ENCODE measurements around the gene SKIC8.

The SKIC8 gene

DNA sequence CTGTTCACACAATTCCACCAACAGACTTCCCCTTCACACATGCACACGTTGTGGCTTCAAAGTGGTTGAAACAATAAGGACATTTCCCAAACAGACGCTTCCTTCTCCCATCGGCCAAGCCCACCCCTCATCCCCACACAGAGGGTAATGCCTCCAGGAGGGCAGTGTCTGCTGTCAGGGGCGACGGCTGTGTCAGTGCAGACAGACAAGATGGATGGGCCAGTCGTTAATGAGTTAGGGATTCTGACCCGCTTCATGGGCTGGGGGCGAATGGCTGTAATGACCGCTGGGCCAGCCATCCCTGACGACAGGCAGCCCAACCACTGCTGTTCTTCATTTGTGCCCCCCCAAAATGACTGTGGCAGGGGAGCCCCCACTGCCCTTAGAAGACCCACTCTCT lies 20.2 kb upstream of the SKIC8 start:
- TF ChIP-seq POLR2AphosphoS5 (IDR thresholded peaks at IDR 0.05; ENCODE audit: low read depth, low read length) (no peak), REST (IDR thresholded peaks at IDR 0.05; ENCODE audit: insufficient read depth in 1 of 2, low read depth in 2 of 2, low read length in 2 of 2) (no peak), FOXP2 (optimal IDR thresholded peaks at IDR 0.05; ENCODE audit: borderline replicate concordance, extremely low read depth, extremely low read length, insufficient read depth) (no peak), TAF1 (IDR thresholded peaks at IDR 0.05; ENCODE audit: borderline replicate concordance, insufficient read depth, low read length) (no peak), SIN3A (IDR thresholded peaks at IDR 0.05; ENCODE audit: borderline replicate concordance, insufficient read depth, low read length) (no peak)

GRCh38 chr15:78317145-78317836 lies 17.9 kb upstream of the SKIC8 start:
- no peak for TF ChIP-seq TAF1 (IDR thresholded peaks at IDR 0.05; ENCODE audit: borderline replicate concordance, insufficient read depth, low read length)
- no peak for TF ChIP-seq FOXP2 (optimal IDR thresholded peaks at IDR 0.05; ENCODE audit: borderline replicate concordance, extremely low read depth, extremely low read length, insufficient read depth)
- TF ChIP-seq POLR2AphosphoS5 (IDR thresholded peaks at IDR 0.05; ENCODE audit: low read depth, low read length): no peak
- no peak for TF ChIP-seq SIN3A (IDR thresholded peaks at IDR 0.05; ENCODE audit: borderline replicate concordance, insufficient read depth, low read length)
- no peak for TF ChIP-seq REST (IDR thresholded peaks at IDR 0.05; ENCODE audit: insufficient read depth in 1 of 2, low read depth in 2 of 2, low read length in 2 of 2)

DNA sequence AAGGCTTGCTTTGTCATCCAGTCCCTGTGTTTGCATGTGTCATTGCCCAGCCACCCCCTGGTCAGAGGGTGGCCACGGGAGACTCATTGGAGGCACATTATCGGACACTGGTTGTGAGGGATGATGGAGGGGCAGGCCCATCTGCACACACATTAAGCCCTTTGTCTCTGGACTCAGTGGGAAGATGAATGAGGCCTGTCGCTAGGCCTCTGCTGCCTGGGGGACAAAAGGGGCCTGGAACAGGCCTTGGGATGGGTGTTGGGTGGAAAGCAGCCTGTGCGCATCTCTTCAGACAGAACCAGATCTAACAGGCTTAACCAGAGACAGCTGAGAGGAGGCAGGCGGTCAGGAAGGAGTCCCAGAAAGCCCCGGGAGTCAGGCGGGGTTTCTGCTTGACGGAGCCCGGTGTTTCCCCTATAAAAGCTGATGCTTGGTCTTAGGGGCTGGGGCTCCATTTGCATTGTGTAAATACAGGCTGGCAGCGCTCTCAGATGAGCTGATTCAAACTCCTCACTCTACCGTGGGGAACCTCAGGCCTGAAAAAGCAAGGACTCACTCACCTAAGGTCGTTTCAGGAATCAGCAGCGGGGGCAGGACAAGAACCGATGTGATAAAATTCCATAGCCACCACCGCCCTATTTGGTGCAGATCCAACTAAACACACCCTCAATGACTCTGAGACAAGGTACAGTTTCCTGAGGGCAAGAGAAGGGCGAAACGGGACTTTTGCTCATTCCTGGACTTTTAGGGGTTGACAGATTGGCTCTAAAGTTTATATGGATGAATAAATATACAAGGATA lies 17.1 kb upstream of the SKIC8 start:
- TF ChIP-seq REST (IDR thresholded peaks at IDR 0.05; ENCODE audit: insufficient read depth in 1 of 2, low read depth in 2 of 2, low read length in 2 of 2): no peak
- TF ChIP-seq SIN3A (IDR thresholded peaks at IDR 0.05; ENCODE audit: borderline replicate concordance, insufficient read depth, low read length): no peak
- no peak for TF ChIP-seq TAF1 (IDR thresholded peaks at IDR 0.05; ENCODE audit: borderline replicate concordance, insufficient read depth, low read length)
- TF ChIP-seq POLR2AphosphoS5 (IDR thresholded peaks at IDR 0.05; ENCODE audit: low read depth, low read length): no peak
- TF ChIP-seq FOXP2 (optimal IDR thresholded peaks at IDR 0.05; ENCODE audit: borderline replicate concordance, extremely low read depth, extremely low read length, insufficient read depth): no peak

DNA sequence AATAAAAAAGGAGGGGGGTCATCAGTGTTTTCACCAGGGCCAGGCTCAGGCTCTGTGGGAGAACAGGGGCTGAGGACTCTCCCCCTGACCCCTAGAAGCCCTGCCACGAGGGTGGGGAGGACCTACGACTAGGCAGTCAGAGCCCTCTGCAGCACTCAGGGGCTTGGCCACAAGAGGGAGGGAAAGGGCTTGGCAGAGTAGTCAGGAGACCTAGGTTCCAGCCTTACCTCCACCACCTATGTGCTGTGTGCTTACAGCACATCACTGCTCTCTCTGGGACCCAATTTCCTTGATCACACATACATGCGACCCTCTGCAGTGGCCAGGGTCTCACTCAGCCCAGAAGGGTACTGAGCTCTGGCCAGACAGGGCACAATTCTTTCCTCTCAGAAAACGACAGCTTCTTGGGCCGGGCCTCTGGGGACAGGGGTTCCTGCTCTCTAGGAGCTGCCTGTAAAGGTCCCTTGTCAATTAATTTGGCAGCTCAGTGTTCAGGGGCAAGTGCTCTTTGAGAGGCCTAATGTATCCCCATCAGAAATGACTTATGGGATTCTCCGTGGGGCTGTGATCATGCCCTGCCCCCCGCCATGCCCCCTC lies 16.4 kb upstream of the SKIC8 start:
- TF ChIP-seq TAF1 (IDR thresholded peaks at IDR 0.05; ENCODE audit: borderline replicate concordance, insufficient read depth, low read length) (no peak), REST (IDR thresholded peaks at IDR 0.05; ENCODE audit: insufficient read depth in 1 of 2, low read depth in 2 of 2, low read length in 2 of 2) (no peak), FOXP2 (optimal IDR thresholded peaks at IDR 0.05; ENCODE audit: borderline replicate concordance, extremely low read depth, extremely low read length, insufficient read depth) (no peak), POLR2AphosphoS5 (IDR thresholded peaks at IDR 0.05; ENCODE audit: low read depth, low read length) (no peak), SIN3A (IDR thresholded peaks at IDR 0.05; ENCODE audit: borderline replicate concordance, insufficient read depth, low read length) (no peak)

Measured in PFSK-1 (cell line).